ENCODE data around the gene ITGB6. TPM values are rescaled to one million over a fixed set of nuclear protein-coding genes. Genes with fewer than 3 reads are reported as not detected.

Gene ITGB6
- total RNA-seq, 1 experiment from 2014 or later = 6.9 TPM

DNA sequence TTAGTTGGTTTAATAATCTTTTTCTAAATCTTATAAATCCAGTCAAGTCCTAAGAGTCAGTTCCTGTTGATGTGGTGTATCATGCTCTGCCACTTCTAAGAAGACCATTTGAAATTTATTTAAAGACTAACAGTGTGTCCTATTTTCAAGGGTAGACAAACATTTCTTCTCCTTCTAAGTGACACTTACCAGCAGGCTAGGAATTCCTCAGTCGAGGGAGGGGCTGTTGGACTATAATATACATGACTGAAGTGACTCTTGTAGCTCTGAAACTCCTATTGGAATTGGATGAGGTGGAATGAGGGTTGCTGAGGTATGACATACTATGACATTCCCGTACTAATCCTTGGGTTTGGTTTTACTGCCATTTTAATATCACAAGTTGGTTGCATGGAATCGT is 30.6 kb downstream of the ITGB6 start:
- intact Hi-C loops (cut with micrococcal nuclease) = no loop called here
- CTCF ChIA-PET = interaction anchor here (0.9 to 1.4 kb wide), 2 partner anchors 11 to 28 kb away, joined by 3 read pairs; no protein-coding TSS in a partner anchor
- TF ChIP-seq, protein P1, sequence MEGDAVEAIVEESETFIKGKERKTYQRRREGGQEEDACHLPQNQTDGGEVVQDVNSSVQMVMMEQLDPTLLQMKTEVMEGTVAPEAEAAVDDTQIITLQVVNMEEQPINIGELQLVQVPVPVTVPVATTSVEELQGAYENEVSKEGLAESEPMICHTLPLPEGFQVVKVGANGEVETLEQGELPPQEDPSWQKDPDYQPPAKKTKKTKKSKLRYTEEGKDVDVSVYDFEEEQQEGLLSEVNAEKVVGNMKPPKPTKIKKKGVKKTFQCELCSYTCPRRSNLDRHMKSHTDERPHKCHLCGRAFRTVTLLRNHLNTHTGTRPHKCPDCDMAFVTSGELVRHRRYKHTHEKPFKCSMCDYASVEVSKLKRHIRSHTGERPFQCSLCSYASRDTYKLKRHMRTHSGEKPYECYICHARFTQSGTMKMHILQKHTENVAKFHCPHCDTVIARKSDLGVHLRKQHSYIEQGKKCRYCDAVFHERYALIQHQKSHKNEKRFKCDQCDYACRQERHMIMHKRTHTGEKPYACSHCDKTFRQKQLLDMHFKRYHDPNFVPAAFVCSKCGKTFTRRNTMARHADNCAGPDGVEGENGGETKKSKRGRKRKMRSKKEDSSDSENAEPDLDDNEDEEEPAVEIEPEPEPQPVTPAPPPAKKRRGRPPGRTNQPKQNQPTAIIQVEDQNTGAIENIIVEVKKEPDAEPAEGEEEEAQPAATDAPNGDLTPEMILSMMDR (IDR thresholded peaks at IDR 0.05; ENCODE audit: unreplicated experiment) = no peak
- DNase-seq (ENCODE audit: unreplicated experiment) = no peak
- peaks cover 1% of the 10 kb centered on the region for H3K4me1 Mint-ChIP-seq (ENCODE audit: insufficient read depth, unreplicated experiment)
- H3K36me3 Mint-ChIP-seq (ENCODE audit: insufficient read depth, unreplicated experiment) = peaks cover 4% of the 10 kb centered on the region
- H3K27ac Mint-ChIP-seq (ENCODE audit: low read depth, unreplicated experiment) = no peak overlapping the region
- POLR2A ChIA-PET = no interaction called here
- no peak overlapping the region for H3K4me3 Mint-ChIP-seq (ENCODE audit: unreplicated experiment)
- no peaks in the 10 kb centered on the region for H3K9me3 Mint-ChIP-seq (ENCODE audit: unreplicated experiment)
- no peaks in the 10 kb centered on the region for H3K27me3 Mint-ChIP-seq (ENCODE audit: insufficient read depth, unreplicated experiment)
- no TSS peak for BruUV-seq (replicated peaks)

DNA sequence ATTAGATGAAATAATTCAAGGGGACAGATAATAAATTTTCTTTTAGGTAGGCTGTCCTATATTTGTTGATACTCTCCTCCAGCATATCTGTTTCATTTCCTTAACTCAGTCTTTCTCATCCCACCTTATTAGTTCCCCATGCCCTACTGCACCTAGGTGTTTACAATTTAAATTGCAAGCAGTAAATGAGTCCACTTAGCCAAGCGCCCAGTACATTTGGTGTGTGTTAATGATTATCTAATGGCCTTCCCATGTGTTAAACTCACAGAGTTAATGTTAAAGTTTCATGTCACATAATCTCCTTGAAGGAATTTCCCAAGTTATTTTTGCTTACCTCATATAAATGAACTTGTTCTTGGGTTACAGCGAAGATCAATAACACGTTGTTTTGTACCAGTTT is 31.2 kb downstream of the ITGB6 start:
- ChIA-PET CTCF (interaction anchor here (0.7 kb wide), 1 partner anchor 27 kb away, joined by 5 read pairs; no protein-coding TSS in a partner anchor), POLR2A (no interaction called here)
- BruUV-seq (replicated peaks) = no TSS peak
- Mint-ChIP-seq H3K27me3 (ENCODE audit: insufficient read depth, unreplicated experiment) (no peaks in the 10 kb centered on the region), H3K4me3 (ENCODE audit: unreplicated experiment) (no peak overlapping the region), H3K36me3 (ENCODE audit: insufficient read depth, unreplicated experiment) (peaks cover 4% of the 10 kb centered on the region), H3K9me3 (ENCODE audit: unreplicated experiment) (no peaks in the 10 kb centered on the region), H3K27ac (ENCODE audit: low read depth, unreplicated experiment) (no peak overlapping the region), H3K4me1 (ENCODE audit: insufficient read depth, unreplicated experiment) (no peaks in the 10 kb centered on the region)
- no peak for DNase-seq (ENCODE audit: unreplicated experiment)
- TF ChIP-seq, protein P1 (IDR thresholded peaks at IDR 0.05; ENCODE audit: unreplicated experiment) = no peak
- intact Hi-C loops (cut with micrococcal nuclease) = no loop called here

DNA sequence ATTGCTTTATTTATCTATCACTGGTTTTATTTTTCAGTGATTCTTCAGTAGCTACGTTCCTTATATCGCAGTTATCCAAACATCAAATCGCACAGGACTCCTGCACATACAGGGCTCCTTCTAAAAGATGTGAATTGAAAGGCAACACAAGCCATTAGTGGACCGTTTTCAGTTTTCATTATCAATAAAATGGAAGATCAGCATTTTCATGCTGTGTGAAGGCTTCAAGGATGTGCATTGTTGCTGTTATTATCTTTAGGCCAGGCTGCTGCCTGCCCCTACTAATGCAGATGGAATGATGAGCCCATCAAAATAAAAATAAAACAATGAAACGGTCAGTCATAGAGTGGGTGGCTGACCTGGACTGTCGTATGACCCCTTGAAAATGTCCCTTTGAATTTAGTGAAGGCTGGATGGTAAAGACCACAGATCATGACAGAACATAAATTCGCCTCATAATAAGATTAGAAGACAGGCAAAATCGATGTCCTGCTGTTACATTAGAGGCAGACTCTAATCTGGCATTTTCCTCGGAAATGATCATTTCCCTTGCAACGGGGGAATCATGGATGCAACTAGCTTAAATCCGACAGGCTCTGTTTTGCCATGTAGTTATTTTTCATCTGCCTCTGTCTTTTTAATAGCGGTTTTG is 32.9 kb downstream of the ITGB6 start:
- no peaks in the 10 kb centered on the region for H3K4me1 Mint-ChIP-seq (ENCODE audit: insufficient read depth, unreplicated experiment)
- intact Hi-C loops (cut with micrococcal nuclease) = no loop called here
- TF ChIP-seq, protein P1 (IDR thresholded peaks at IDR 0.05; ENCODE audit: unreplicated experiment) = no peak
- no peak overlapping the region for H3K4me3 Mint-ChIP-seq (ENCODE audit: unreplicated experiment)
- BruUV-seq (replicated peaks) = no TSS peak
- peaks cover 4% of the 10 kb centered on the region for H3K36me3 Mint-ChIP-seq (ENCODE audit: insufficient read depth, unreplicated experiment)
- no peaks in the 10 kb centered on the region for H3K9me3 Mint-ChIP-seq (ENCODE audit: unreplicated experiment)
- no peak overlapping the region for H3K27ac Mint-ChIP-seq (ENCODE audit: low read depth, unreplicated experiment)
- no peak for DNase-seq (ENCODE audit: unreplicated experiment)
- ChIA-PET POLR2A (interaction anchor here (0.6 kb wide), 1 partner anchor 95 kb away, joined by 3 read pairs; no protein-coding TSS in a partner anchor), CTCF (no interaction called here)
- H3K27me3 Mint-ChIP-seq (ENCODE audit: insufficient read depth, unreplicated experiment) = no peaks in the 10 kb centered on the region

DNA sequence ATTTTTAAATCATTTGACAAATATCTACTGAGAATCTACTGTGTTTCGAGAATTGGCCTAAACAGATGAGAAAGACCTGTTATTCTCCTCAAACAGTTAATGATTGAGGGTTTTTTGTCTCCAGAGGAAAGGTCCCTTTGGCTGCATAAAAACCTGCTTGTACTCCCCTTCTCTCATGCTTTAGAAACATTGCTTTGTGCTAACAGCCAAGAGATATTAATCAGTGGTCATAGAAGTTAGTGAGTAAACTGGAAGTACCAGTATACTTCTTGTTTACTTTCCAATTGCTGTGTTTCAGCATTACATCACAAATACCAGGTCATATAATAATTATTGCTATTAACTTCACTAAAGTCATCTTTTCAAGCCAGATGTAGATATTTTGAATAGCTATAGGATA is 34.1 kb downstream of the ITGB6 start:
- TF ChIP-seq, protein P1 (IDR thresholded peaks at IDR 0.05; ENCODE audit: unreplicated experiment) = no peak
- DNase-seq (ENCODE audit: unreplicated experiment) = no peak
- H3K9me3 Mint-ChIP-seq (ENCODE audit: unreplicated experiment) = no peaks in the 10 kb centered on the region
- H3K27ac Mint-ChIP-seq (ENCODE audit: low read depth, unreplicated experiment) = no peak overlapping the region
- BruUV-seq (replicated peaks) = no TSS peak
- H3K4me1 Mint-ChIP-seq (ENCODE audit: insufficient read depth, unreplicated experiment) = no peaks in the 10 kb centered on the region
- H3K27me3 Mint-ChIP-seq (ENCODE audit: insufficient read depth, unreplicated experiment) = no peaks in the 10 kb centered on the region
- no peak overlapping the region for H3K4me3 Mint-ChIP-seq (ENCODE audit: unreplicated experiment)
- intact Hi-C loops (cut with micrococcal nuclease) = no loop called here
- ChIA-PET POLR2A (interaction anchor here (2.0 kb wide), 1 partner anchor 9 kb away, joined by 6 read pairs; no protein-coding TSS in a partner anchor), CTCF (no interaction called here)
- peaks cover 4% of the 10 kb centered on the region for H3K36me3 Mint-ChIP-seq (ENCODE audit: insufficient read depth, unreplicated experiment)

All from MCF 10A (cell line).